GM12878 (cell line): ENCODE results near the gene GAPDHS. TPM values are rescaled to one million over a fixed set of nuclear protein-coding genes. Genes with fewer than 3 reads are reported as not detected.

Source experiments
- ATAC-seq: fragments of 200-7000 bp; cut with Tn5 transposase; 3 replicates; pipeline ENCODE4 v1.9.1; 2020; ENCODE audit warnings: mild to moderate bottlenecking, moderate library complexity
- BruUV-seq: library from RNA; stranded (reverse); fragments of 400-500 nt; replicated peaks from 2 replicates; lab custom pipeline; 2021; lab: Mats Ljungman, UMichigan
- CTCF ChIA-PET: fragments of 300-600 bp; sonication (Branson Sonifier 250); formaldehyde crosslinking; extraction: SDS; loops from one replicate; lab custom pipeline; 2021; ENCODE audit warnings: inconsistent platforms; lab: Yijun Ruan, JAX
- POLR2A ChIA-PET: fragments of 350-600 bp; formaldehyde crosslinking; extraction: SDS; loops from one replicate; lab custom pipeline; 2021; ENCODE audit warnings: inconsistent platforms; lab: Charles Lee
- RAD21 ChIA-PET: fragments of 300-600 bp; sonication (Branson Sonifier 250); formaldehyde crosslinking; loops from one replicate; lab custom pipeline; 2023; ENCODE audit warnings: antibody characterized with exemption; ENCODE audit not compliant: unreplicated experiment; lab: Charles Lee
- SMC1A ChIA-PET: fragments of 300-600 bp; sonication (Branson Sonifier 250); formaldehyde crosslinking; loops from one replicate; lab custom pipeline; 2023; ENCODE audit not compliant: unreplicated experiment, uncharacterized antibody; lab: Charles Lee
- DNase-seq: peaks from one replicate; pipeline ENCODE4 v3.0.0-alpha.2; 2011; ENCODE audit warnings: low read depth, low spot score
- FAIRE-seq: peaks from 3 replicates; lab custom pipeline; 2011; peaks lifted over from hg19 to GRCh38; lab: Jason Lieb, UNC
- H2AFZ ChIP-seq: 2 replicates; pipeline ENCODE4 v1.6.0; 2011; ENCODE audit warnings: low read depth, low read length, control low read depth; ENCODE audit not compliant: control insufficient read depth
- H3K27ac ChIP-seq: 2 replicates; pipeline ENCODE4 v1.5.1; 2011; ENCODE audit warnings: control low read depth; ENCODE audit not compliant: control insufficient read depth, insufficient read depth
- H3K27me3 ChIP-seq, 2 experiments: replicated peaks in 1 of 2; 2 replicates each; pipeline versions ENCODE4 v1.6.0 to v1.6.1; 2011; ENCODE audit warnings: low read length in 1 of 2; ENCODE audit not compliant: control insufficient read depth in 2 of 2, insufficient read depth in 2 of 2
- H3K36me3 ChIP-seq, 2 experiments: 2 replicates each; pipeline ENCODE4 v1.5.1; 2011; ENCODE audit warnings: low read length in 1 of 2; ENCODE audit not compliant: control insufficient read depth in 2 of 2, insufficient read depth in 2 of 2
- H3K4me1 ChIP-seq: 2 replicates; pipeline ENCODE4 v1.6.1; 2011; ENCODE audit warnings: mild to moderate bottlenecking, low read length, moderate library complexity, mixed read lengths; ENCODE audit not compliant: control insufficient read depth, insufficient read depth
- H3K4me2 ChIP-seq: 2 replicates; pipeline ENCODE4 v1.6.0; 2011; ENCODE audit warnings: control low read depth; ENCODE audit not compliant: control insufficient read depth, insufficient read depth
- H3K4me3 ChIP-seq: fragments of 200-600 bp; sonication (generic); 2 replicates; pipeline ENCODE4 v1.5.1; 2016
- H3K79me2 ChIP-seq: 2 replicates; pipeline ENCODE4 v1.6.0; 2011; ENCODE audit warnings: low read length; ENCODE audit not compliant: control insufficient read depth, insufficient read depth
- H3K9ac ChIP-seq: 2 replicates; pipeline ENCODE4 v1.8.0; 2011; ENCODE audit warnings: low read length, control low read depth, mixed read lengths; ENCODE audit not compliant: control insufficient read depth, insufficient read depth
- H3K9me3 ChIP-seq: replicated peaks from 3 replicates; pipeline ENCODE4 v1.5.1; 2011; ENCODE audit warnings: mild to moderate bottlenecking, low read length; ENCODE audit not compliant: control insufficient read depth, insufficient read depth
- H4K20me1 ChIP-seq: 2 replicates; pipeline ENCODE4 v1.6.0; 2011; ENCODE audit not compliant: control insufficient read depth, insufficient read depth
- ATF7 ChIP-seq: fragments of 450-650 bp; IDR thresholded peaks from 2 replicates; pipeline ENCODE4 v1.6.1; 2016; ENCODE audit warnings: low read depth, mild to moderate bottlenecking
- CEBPB ChIP-seq, 2 experiments: fragments of 150-350 bp in 1 of 2; IDR thresholded peaks; 2 replicates each; pipeline ENCODE4 v1.6.1; 2012 to 2014; ENCODE audit warnings: low read depth in 2 of 2, low read length in 2 of 2, borderline replicate concordance in 1 of 2, inconsistent platforms in 1 of 2
- FOXK2 ChIP-seq: fragments of 450-650 bp; IDR thresholded peaks from 2 replicates; pipeline ENCODE4 v1.6.1; 2017; ENCODE audit warnings: mild to moderate bottlenecking, moderate library complexity
- HCFC1 ChIP-seq: fragments of 150-350 bp; IDR thresholded peaks from 2 replicates; pipeline ENCODE4 v1.6.1; 2014; ENCODE audit warnings: low read length
- SRF ChIP-seq, 2 experiments: IDR thresholded peaks; 2 replicates each; pipeline ENCODE4 v1.6.1; 2011; ENCODE audit warnings: low read depth in 2 of 2, low read length in 2 of 2, mild to moderate bottlenecking in 1 of 2, moderate library complexity in 1 of 2
- USF1 ChIP-seq: IDR thresholded peaks from 2 replicates; pipeline ENCODE4 v1.6.1; 2011; ENCODE audit warnings: borderline replicate concordance, low read depth, mild to moderate bottlenecking, moderate library complexity, mixed read lengths, low read length; ENCODE audit not compliant: insufficient read depth; ENCODE audit errors: extremely low read length
- YBX1 ChIP-seq: fragments of 450-650 bp; IDR thresholded peaks from 2 replicates; pipeline ENCODE4 v1.6.1; 2016; ENCODE audit warnings: antibody characterized with exemption
- WGBS: methylation state at CpG from one replicate; pipeline ENCODE4 v1.1.6; 2016; ENCODE audit warnings: low lambda C conversion rate; ENCODE audit not compliant: insufficient replicate concordance, insufficient coverage; ENCODE audit errors: missing lambda C conversion rate; 5-methylcytosine and 5-hydroxymethylcytosine counted together
- in situ Hi-C: fragments of 300-500 bp; cut with MboI; formaldehyde crosslinking; loops from 9 replicates; pipeline ENCODE4 v1.14.3; 2018; ENCODE audit warnings: mixed read lengths
- intact Hi-C: fragments of 100-400 bp; cut with micrococcal nuclease; formaldehyde crosslinking; loops from one replicate; pipeline ENCODE4 v1.14.2; 2022; ENCODE audit not compliant: unreplicated experiment
- polyA plus RNA-seq, 11 experiments: library from polyadenylated mRNA; depleted of rRNA in 4 of 11; unstranded in 6 of 11; stranded (reverse) in 5 of 11; fragments of >200 nt; fragmentation: Nextera tagmentation in 4 of 11; fragmentation: Illumina TruSeq in 1 of 11; extraction: Ambion mirVana in 4 of 11; extraction: Trizol in 1 of 11; gene quantifications; 1 replicate in 1 of 11; 2 replicates in 10 of 11; pipeline versions ENCODE4 v1.2.1 to v1.2.3, GENCODE V29; 2011 to 2016; ENCODE audit warnings: inconsistent platforms in 2 of 11, missing spikeins in 2 of 11, low read depth in 1 of 11
- total RNA-seq, 4 experiments: library from RNA; depleted of rRNA in 3 of 4; stranded (reverse); fragments of >200 nt in 3 of 4; fragmentation: Illumina TruSeq in 1 of 4; extraction: Trizol in 1 of 4; gene quantifications; 2 replicates each; pipeline versions ENCODE4 v1.2.1 to v1.2.3, GENCODE V29; 2013 to 2021

GAPDHS gene
- total and polyA plus RNA-seq, 10 of the 15 experiments (the other 5 are each of a cell fraction or from before 2014, with no cell fraction given): 0.08 TPM; not detected in 9

DNA sequence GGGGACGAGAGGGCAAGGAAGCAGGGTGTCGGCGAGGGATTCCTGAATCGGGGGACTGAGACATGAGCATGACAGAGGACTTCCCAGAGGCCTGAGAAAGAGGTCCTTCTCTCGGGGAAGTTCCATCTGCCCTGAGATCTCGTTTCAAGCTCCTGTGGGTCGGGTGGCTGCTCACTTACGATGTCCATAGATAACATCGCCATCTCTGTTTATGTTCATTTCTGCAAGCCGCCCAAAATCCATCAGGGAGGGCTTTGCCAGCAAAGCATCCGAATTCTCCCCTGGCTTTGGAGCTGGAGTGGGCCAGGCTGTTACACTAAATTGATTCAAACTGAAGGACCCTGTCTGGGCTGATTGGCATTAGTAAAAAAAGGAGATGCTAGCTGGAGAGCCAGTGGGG lies 25.7 kb upstream of the GAPDHS start:
- Histone ChIP-seq H3K36me3 (no peaks in the 10 kb centered on the region), H3K27ac (peak overlapping the region; percentile 64), H4K20me1 (no peaks in the 10 kb centered on the region), H3K9me3 (no peaks in the 10 kb centered on the region), H2AFZ (no peak overlapping the region), H3K4me2 (peak overlapping the region; percentile 63), H3K79me2 (no peaks in the 10 kb centered on the region), H3K27me3 (no peaks in the 10 kb centered on the region; a peak in 1 of 4 replicates), H3K4me3 (no peak overlapping the region), H3K9ac (peak overlapping the region; percentile 18; the same call in 1 of the 2 replicates), H3K4me1 (peaks cover 8% of the 10 kb centered on the region)
- ChIA-PET POLR2A (interaction anchor here (0.5 to 3.5 kb wide), 9 partner anchors 12 to 236 kb away, joined by 3 to 9 read pairs (median 4); no protein-coding TSS in a partner anchor), SMC1A (interaction anchor here (0.7 to 5.7 kb wide), 7 partner anchors 12 to 181 kb away, joined by 3 to 35 read pairs (median 10); no protein-coding TSS in a partner anchor), RAD21 (interaction anchor here (0.7 to 4.8 kb wide), 6 partner anchors 13 to 102 kb away, joined by 3 to 24 read pairs (median 5); no protein-coding TSS in a partner anchor), CTCF (interaction anchor here (1.2 to 6.3 kb wide), 12 partner anchors 12 to 366 kb away, joined by 3 to 87 read pairs (median 9); no protein-coding TSS in a partner anchor)
- in situ Hi-C loops (no loop called here), intact Hi-C loops (no loop called here)
- FAIRE-seq: no peak
- DNase-seq: no peak
- TF ChIP-seq YBX1: no peak
- TF ChIP-seq FOXK2: no peak
- TF ChIP-seq CEBPB (IDR thresholded peaks at IDR 0.05; ENCODE audit: borderline replicate concordance in 1 of 2, low read depth in 2 of 2, low read length in 2 of 2): no peak
- no peak for TF ChIP-seq HCFC1
- TF ChIP-seq SRF (IDR thresholded peaks at IDR 0.05; ENCODE audit: low read depth in 2 of 2, low read length in 2 of 2): no peak
- no peak for TF ChIP-seq ATF7
- no peak for TF ChIP-seq USF1
- 67% methylated on average over 11 of the region's 11 CpGs for WGBS
- BruUV-seq: no TSS peak
- no peak for ATAC-seq
